Endothelial cell of umbilical vein (primary cell): Measurements from ENCODE around the gene IGSF3. TPM values are rescaled to one million over a fixed set of nuclear protein-coding genes. Genes with fewer than 3 reads are reported as not detected.

ENCODE experiments used
- BruUV-seq: library from RNA; stranded (reverse); fragments of 400-500 nt; replicated peaks from 2 replicates; lab custom pipeline; 2021; lab: Mats Ljungman, UMichigan
- CTCF ChIA-PET: fragments of 300-600, 350-600 bp; sonication (Branson Sonifier 250); formaldehyde crosslinking; loops from one replicate; lab custom pipeline; 2021; ENCODE audit warnings: antibody characterized with exemption, inconsistent platforms; lab: Charles Lee
- POLR2A ChIA-PET: fragments of 300-600, 350-600 bp; sonication (Branson Sonifier 250); formaldehyde crosslinking; loops from one replicate; lab custom pipeline; 2021; ENCODE audit warnings: antibody characterized with exemption, inconsistent platforms; lab: Charles Lee
- DNase-seq: peaks from one replicate; pipeline ENCODE4 v3.0.0-alpha.2; 2011; ENCODE audit warnings: low read depth, low spot score
- FAIRE-seq: peaks from 2 replicates; lab custom pipeline; 2011; peaks lifted over from hg19 to GRCh38; lab: Jason Lieb, UNC
- H2AFZ ChIP-seq: 2 replicates; pipeline ENCODE4 v1.6.0; 2012; ENCODE audit warnings: low read depth, low read length, control low read depth, inconsistent platforms
- H3K27ac ChIP-seq: 2 replicates; pipeline ENCODE4 v1.5.1; 2011; ENCODE audit warnings: low read depth, mild to moderate bottlenecking, control low read depth, low read length, moderate library complexity; ENCODE audit not compliant: insufficient read depth
- H3K27me3 ChIP-seq, 2 experiments: 2 replicates each; pipeline versions ENCODE4 v1.6.0 to v1.6.1; 2011; ENCODE audit warnings: low read length in 2 of 2, mixed read lengths in 1 of 2; ENCODE audit not compliant: control insufficient read depth in 2 of 2, insufficient read depth in 2 of 2
- H3K36me3 ChIP-seq, 2 experiments: 2 replicates in 1 of 2; 3 replicates in 1 of 2; pipeline ENCODE4 v1.5.1; 2011; ENCODE audit warnings: low read length in 2 of 2, mild to moderate bottlenecking in 1 of 2, moderate library complexity in 1 of 2; ENCODE audit not compliant: control insufficient read depth in 2 of 2, insufficient read depth in 2 of 2; ENCODE audit errors: extremely low read depth in 1 of 2
- H3K4me1 ChIP-seq: 3 replicates; pipeline ENCODE4 v1.5.1; 2011; ENCODE audit warnings: mild to moderate bottlenecking, low read length; ENCODE audit not compliant: control insufficient read depth, insufficient read depth; ENCODE audit errors: extremely low read depth
- H3K4me2 ChIP-seq: 2 replicates; pipeline ENCODE4 v1.6.1; 2011; ENCODE audit warnings: low read length, control low read depth, mixed read lengths; ENCODE audit not compliant: insufficient read depth
- H3K4me3 ChIP-seq, 3 experiments: fragments of 200-600 bp in 1 of 3; sonication (generic), shearing (Covaris generic) in 1 of 3; replicated peaks in 1 of 3; 2 replicates each; pipeline ENCODE4 v1.5.1; 2011 to 2016; ENCODE audit warnings: control low read depth in 3 of 3, low read length in 3 of 3, mild to moderate bottlenecking in 2 of 3, inconsistent platforms in 1 of 3, low read depth in 1 of 3, moderate library complexity in 1 of 3; ENCODE audit not compliant: insufficient read depth in 1 of 3
- H3K79me2 ChIP-seq: 2 replicates; pipeline ENCODE4 v1.6.0; 2012; ENCODE audit warnings: low read length, inconsistent platforms; ENCODE audit not compliant: control insufficient read depth, insufficient read depth
- H3K9ac ChIP-seq: replicated peaks from 2 replicates; pipeline ENCODE3; 2011; ENCODE audit warnings: low read length, control low read depth; ENCODE audit not compliant: insufficient read depth; ENCODE audit errors: extremely low read depth
- H3K9me1 ChIP-seq: replicated peaks from 3 replicates; pipeline ENCODE4 v1.6.0; 2011; ENCODE audit warnings: mild to moderate bottlenecking, low read length; ENCODE audit not compliant: control insufficient read depth, insufficient read depth; ENCODE audit errors: extremely low read depth
- H3K9me3 ChIP-seq: replicated peaks from 2 replicates; pipeline ENCODE4 v1.5.1; 2012; ENCODE audit warnings: low read length, inconsistent platforms; ENCODE audit not compliant: control insufficient read depth, insufficient read depth
- H4K20me1 ChIP-seq: replicated peaks from 2 replicates; pipeline ENCODE3; 2011; ENCODE audit warnings: mild to moderate bottlenecking, low read length; ENCODE audit not compliant: control insufficient read depth, insufficient read depth; ENCODE audit errors: extremely low read depth
- EZH2 ChIP-seq: IDR thresholded peaks from 2 replicates; pipeline ENCODE4 v1.6.1; 2012; ENCODE audit warnings: borderline replicate concordance, low read depth, mild to moderate bottlenecking, moderate library complexity, low read length, inconsistent platforms; ENCODE audit not compliant: severe bottlenecking
- FOS ChIP-seq: IDR thresholded peaks from 2 replicates; pipeline ENCODE4 v1.6.1; 2011; ENCODE audit warnings: mild to moderate bottlenecking, low read length, moderate library complexity, borderline replicate concordance; ENCODE audit not compliant: insufficient read depth
- GATA2 ChIP-seq: IDR thresholded peaks from 2 replicates; pipeline ENCODE4 v1.7.0; 2011; ENCODE audit warnings: low read depth, mild to moderate bottlenecking, moderate library complexity, mixed read lengths, low read length; ENCODE audit not compliant: insufficient read length, insufficient read depth
- JUN ChIP-seq: IDR thresholded peaks from 2 replicates; pipeline ENCODE4 v1.6.1; 2011; ENCODE audit warnings: borderline replicate concordance, low read depth; ENCODE audit not compliant: insufficient read length, insufficient read depth
- MAX ChIP-seq: IDR thresholded peaks from 2 replicates; pipeline ENCODE4 v1.6.1; 2011; ENCODE audit not compliant: insufficient read depth, insufficient read length
- MYC ChIP-seq: IDR thresholded peaks from one replicate; pipeline ENCODE4 v1.6.1; 2011; ENCODE audit warnings: mild to moderate bottlenecking, low read depth, low read length
- POLR2A ChIP-seq: IDR thresholded peaks from 2 replicates; pipeline ENCODE4 v1.6.1; 2012; ENCODE audit warnings: low read depth, mild to moderate bottlenecking, control low read depth, low read length
- POLR2AphosphoS5 ChIP-seq: IDR thresholded peaks from 2 replicates; pipeline ENCODE4 v1.6.1; 2012; ENCODE audit warnings: low read depth, mild to moderate bottlenecking, control low read depth, low read length, moderate library complexity; ENCODE audit not compliant: insufficient read depth
- dilution Hi-C: fragments of 300-500 bp; cut with MboI; formaldehyde crosslinking; loops from one replicate; pipeline ENCODE4 v1.15.0; 2019; ENCODE audit warnings: low sequenced_read_pairs; ENCODE audit not compliant: extremely low pct_ligation_motif_present
- intact Hi-C: fragments of 100-400 bp; cut with micrococcal nuclease; formaldehyde crosslinking; loops from one replicate; pipeline ENCODE4 v1.10.0; 2022
- polyA plus RNA-seq, 4 experiments: library from polyadenylated mRNA; depleted of rRNA in 3 of 4; stranded (reverse) in 3 of 4; unstranded in 1 of 4; fragments of >200 nt; gene quantifications; 2 replicates each; pipeline versions ENCODE4 v1.2.1 to v1.2.3, GENCODE V29; 2011 to 2012; ENCODE audit warnings: missing spikeins in 1 of 4
- total RNA-seq: library from RNA; stranded (reverse); gene quantifications from 2 replicates; pipeline ENCODE4 v1.2.3, GENCODE V29; 2021
- TF ChIP-seq, protein P1 (sequence below), 2 donors: IDR thresholded peaks; 1 replicate in 1 of 2; 2 replicates in 1 of 2; pipeline ENCODE4 v1.5.1; 2011; ENCODE audit warnings: low read length in 2 of 2, mild to moderate bottlenecking in 2 of 2, moderate library complexity in 2 of 2, control low read depth in 1 of 2, inconsistent platforms in 1 of 2, low read depth in 1 of 2; ENCODE audit not compliant: insufficient read depth in 1 of 2; ENCODE audit errors: extremely low read depth in 1 of 2

Gene IGSF3
- total and polyA plus RNA-seq, 2 donors (not counting 3 experiments of a cell fraction or from before 2014, with no cell fraction given), result 0.63 to 2.2 TPM

DNA sequence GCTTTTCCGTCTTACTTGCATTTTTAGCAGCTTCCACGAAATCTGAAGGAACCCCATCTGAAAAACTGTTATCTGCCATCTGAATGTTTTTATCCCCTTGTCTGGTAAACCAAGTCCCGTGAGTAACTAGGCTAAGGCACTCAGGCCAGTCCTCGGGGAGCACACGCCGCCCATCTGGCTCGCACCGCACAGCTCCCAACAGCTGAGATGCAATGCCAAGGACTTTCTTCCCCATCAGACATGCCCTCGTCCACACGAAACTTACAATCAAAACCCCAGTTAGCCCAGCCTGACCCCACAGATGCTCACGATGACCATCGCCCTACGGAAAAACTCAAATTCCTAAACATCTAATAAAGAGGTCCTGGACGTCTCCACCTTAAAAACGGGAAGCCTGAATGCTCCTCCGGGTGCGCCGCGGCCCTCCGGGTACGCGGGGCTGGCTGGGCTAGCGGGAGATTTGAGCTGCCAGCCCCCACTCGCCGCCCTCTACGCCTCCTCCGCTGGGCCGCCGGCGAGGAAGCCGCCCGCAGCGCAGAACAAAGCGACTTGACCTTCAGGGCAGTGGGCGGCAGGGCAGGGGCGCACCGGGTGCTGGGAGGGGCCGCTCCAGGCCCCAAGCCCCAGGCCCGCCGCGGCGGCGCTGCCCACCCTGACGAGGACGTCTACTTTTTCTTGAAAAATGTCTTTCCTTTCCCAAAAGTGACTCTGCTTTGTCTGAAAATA lies 133.4 kb downstream of the IGSF3 start:
- dilution Hi-C loops, result no loop called here

More for the DNA sequence above, 133.4 kb downstream of the IGSF3 start:
- Histone ChIP-seq H3K27ac (no peak overlapping the region), H4K20me1 (no peaks in the 10 kb centered on the region), H3K4me2 (no peak overlapping the region), H3K9me1 (no peaks in the 10 kb centered on the region), H3K9me3 (no peaks in the 10 kb centered on the region), H3K4me1 (no peaks in the 10 kb centered on the region), H3K4me3 (no peak overlapping the region), H3K9ac (no peak overlapping the region), H3K79me2 (no peaks in the 10 kb centered on the region), H2AFZ (no peak overlapping the region), H3K36me3 (no peaks in the 10 kb centered on the region), H3K27me3 (no peaks in the 10 kb centered on the region)
- DNase-seq (no peak), FAIRE-seq (no peak)
- intact Hi-C loops, result no loop called here
- no TSS peak for BruUV-seq
- no peak for TF ChIP-seq GATA2
- TF ChIP-seq POLR2AphosphoS5, result no peak
- no peak for TF ChIP-seq MAX
- TF ChIP-seq EZH2, result no peak
- TF ChIP-seq POLR2A, result no peak
- TF ChIP-seq JUN, result no peak
- TF ChIP-seq MYC, result no peak
- TF ChIP-seq, protein P1, sequence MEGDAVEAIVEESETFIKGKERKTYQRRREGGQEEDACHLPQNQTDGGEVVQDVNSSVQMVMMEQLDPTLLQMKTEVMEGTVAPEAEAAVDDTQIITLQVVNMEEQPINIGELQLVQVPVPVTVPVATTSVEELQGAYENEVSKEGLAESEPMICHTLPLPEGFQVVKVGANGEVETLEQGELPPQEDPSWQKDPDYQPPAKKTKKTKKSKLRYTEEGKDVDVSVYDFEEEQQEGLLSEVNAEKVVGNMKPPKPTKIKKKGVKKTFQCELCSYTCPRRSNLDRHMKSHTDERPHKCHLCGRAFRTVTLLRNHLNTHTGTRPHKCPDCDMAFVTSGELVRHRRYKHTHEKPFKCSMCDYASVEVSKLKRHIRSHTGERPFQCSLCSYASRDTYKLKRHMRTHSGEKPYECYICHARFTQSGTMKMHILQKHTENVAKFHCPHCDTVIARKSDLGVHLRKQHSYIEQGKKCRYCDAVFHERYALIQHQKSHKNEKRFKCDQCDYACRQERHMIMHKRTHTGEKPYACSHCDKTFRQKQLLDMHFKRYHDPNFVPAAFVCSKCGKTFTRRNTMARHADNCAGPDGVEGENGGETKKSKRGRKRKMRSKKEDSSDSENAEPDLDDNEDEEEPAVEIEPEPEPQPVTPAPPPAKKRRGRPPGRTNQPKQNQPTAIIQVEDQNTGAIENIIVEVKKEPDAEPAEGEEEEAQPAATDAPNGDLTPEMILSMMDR (IDR thresholded peaks at IDR 0.05; ENCODE audit: extremely low read depth in 1 of 2, insufficient read depth in 1 of 2, low read depth in 1 of 2, low read length in 2 of 2), result no peak
- no peak for TF ChIP-seq FOS
- CTCF ChIA-PET, result no interaction called here
- POLR2A ChIA-PET, result no interaction called here
